ENCODE results near the gene CFAP99.

DNA sequence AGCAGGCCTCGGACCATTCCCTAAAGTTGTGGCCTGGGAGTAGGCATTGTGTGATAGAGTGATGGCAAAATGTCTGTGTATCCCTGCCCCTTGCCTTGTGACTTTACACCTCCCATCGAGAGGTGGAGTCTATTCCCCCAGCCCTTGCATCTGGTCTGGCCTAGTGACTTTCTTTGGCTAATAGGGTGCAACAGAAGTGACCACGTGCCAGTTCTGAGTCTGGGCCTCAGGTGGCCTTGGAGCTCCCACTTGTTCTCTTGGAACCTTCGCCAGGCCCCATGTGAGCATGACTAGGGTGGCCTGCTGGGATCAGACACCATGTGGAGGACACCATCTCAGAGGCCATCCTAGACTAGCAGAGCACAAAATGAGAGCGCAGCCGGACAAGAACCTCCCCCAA lies 46.3 kb downstream of the CFAP99 start:
- TF ChIP-seq, protein P1, sequence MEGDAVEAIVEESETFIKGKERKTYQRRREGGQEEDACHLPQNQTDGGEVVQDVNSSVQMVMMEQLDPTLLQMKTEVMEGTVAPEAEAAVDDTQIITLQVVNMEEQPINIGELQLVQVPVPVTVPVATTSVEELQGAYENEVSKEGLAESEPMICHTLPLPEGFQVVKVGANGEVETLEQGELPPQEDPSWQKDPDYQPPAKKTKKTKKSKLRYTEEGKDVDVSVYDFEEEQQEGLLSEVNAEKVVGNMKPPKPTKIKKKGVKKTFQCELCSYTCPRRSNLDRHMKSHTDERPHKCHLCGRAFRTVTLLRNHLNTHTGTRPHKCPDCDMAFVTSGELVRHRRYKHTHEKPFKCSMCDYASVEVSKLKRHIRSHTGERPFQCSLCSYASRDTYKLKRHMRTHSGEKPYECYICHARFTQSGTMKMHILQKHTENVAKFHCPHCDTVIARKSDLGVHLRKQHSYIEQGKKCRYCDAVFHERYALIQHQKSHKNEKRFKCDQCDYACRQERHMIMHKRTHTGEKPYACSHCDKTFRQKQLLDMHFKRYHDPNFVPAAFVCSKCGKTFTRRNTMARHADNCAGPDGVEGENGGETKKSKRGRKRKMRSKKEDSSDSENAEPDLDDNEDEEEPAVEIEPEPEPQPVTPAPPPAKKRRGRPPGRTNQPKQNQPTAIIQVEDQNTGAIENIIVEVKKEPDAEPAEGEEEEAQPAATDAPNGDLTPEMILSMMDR (IDR thresholded peaks at IDR 0.05) = no peak
- TF ChIP-seq POLR2A (IDR thresholded peaks at IDR 0.05) = no peak
